Endothelial cell (in vitro differentiated cells): ENCODE results near the gene FOXI1. TPM values are rescaled to one million over a fixed set of nuclear protein-coding genes. Genes with fewer than 3 reads are reported as not detected.

Experiments
- DNase-seq: peaks from one replicate; pipeline ENCODE4 v3.0.0; 2021; ENCODE audit warnings: low spot score
- H3K27ac Mint-ChIP-seq: one replicate; pipeline ENCODE4 v1.8.0; 2021; ENCODE audit warnings: mixed read lengths, inconsistent platforms; ENCODE audit not compliant: unreplicated experiment
- H3K27me3 Mint-ChIP-seq: one replicate; pipeline ENCODE4 v1.8.0; 2021; ENCODE audit warnings: mild to moderate bottlenecking, moderate library complexity, mixed read lengths, inconsistent platforms; ENCODE audit not compliant: unreplicated experiment
- H3K36me3 Mint-ChIP-seq: one replicate; pipeline ENCODE4 v1.8.0; 2021; ENCODE audit warnings: mild to moderate bottlenecking, low read depth, mixed read lengths, inconsistent platforms; ENCODE audit not compliant: unreplicated experiment
- H3K4me1 Mint-ChIP-seq: one replicate; pipeline ENCODE4 v1.8.0; 2021; ENCODE audit warnings: mild to moderate bottlenecking, mixed read lengths, inconsistent platforms; ENCODE audit not compliant: unreplicated experiment
- H3K4me3 Mint-ChIP-seq: one replicate; pipeline ENCODE4 v1.8.0; 2021; ENCODE audit warnings: mild to moderate bottlenecking, mixed read lengths, inconsistent platforms; ENCODE audit not compliant: unreplicated experiment
- H3K9me3 Mint-ChIP-seq: one replicate; pipeline ENCODE4 v1.8.0; 2021; ENCODE audit warnings: mixed read lengths, inconsistent platforms; ENCODE audit not compliant: unreplicated experiment
- total RNA-seq: library from RNA; stranded (reverse); fragmentation: NEBNext Ultra II Directional; extraction: Animal tissue kit (Norgen Biotek cat#: 25700); gene quantifications from one replicate; pipeline ENCODE4 v1.2.1, GENCODE V29; 2021; ENCODE audit not compliant: unreplicated experiment
- TF ChIP-seq, protein P1 (sequence below): fragments of 200-600 bp; sonication (generic); IDR thresholded peaks from one replicate; pipeline ENCODE4 v1.5.0; 2021; ENCODE audit warnings: antibody characterized with exemption; ENCODE audit not compliant: unreplicated experiment

FOXI1 gene
- total RNA-seq, 1 donor from 2014 or later = 2.2 TPM

DNA sequence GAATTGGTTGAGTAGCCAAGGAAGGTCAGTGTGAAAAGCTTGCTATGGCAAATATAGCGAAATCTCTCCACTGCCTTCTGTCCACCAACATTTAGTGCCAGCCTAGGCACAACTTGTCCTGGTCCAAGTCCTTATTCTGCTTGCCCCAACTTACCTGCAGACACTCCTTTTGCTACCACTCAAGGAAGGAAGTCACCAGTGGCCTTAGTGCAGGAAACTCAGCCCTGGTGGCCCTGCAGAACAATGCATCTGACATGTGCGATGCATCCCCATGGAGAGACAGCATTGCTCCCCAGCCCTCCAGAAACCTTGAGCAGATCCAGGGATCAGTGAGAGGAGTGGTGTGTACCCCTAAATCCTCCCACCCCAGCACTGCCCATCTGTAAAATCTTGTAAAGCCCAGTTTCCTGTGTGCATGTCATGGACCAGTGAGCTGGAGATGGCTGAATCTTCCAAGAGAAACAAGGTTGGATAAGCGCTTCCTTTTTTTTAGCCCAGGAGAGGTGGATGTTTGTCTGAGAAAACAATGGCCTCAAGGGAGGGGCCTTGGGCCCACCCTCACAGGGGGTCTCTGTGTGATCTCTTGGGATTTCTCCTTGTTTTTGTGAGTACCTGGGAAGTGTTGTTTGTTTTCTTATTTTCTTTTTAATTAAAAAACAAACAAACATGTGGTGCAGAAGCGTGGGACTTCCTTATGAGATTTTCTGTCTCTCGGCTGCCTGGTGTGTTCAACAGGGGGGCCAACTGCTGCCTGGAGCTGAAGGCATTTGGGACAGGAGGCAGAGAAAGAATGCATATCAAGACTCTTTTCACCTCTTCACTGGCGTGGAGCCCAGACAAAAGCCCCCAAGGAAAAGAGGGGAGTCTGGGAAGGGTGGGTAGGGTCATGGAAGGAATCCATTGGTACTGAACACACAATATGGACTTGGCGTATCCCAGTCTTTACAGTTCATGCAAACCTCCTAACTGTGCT, 3.6 kb downstream of the FOXI1 start:
- Mint-ChIP-seq H3K4me3 (no peak overlapping the region), H3K27me3 (peaks cover 16% of the 10 kb centered on the region), H3K9me3 (no peaks in the 10 kb centered on the region), H3K4me1 (peaks cover 52% of the 10 kb centered on the region), H3K27ac (peak overlapping the region; percentile 84), H3K36me3 (peaks cover 4% of the 10 kb centered on the region)
- no peak for DNase-seq
- TF ChIP-seq, protein P1, sequence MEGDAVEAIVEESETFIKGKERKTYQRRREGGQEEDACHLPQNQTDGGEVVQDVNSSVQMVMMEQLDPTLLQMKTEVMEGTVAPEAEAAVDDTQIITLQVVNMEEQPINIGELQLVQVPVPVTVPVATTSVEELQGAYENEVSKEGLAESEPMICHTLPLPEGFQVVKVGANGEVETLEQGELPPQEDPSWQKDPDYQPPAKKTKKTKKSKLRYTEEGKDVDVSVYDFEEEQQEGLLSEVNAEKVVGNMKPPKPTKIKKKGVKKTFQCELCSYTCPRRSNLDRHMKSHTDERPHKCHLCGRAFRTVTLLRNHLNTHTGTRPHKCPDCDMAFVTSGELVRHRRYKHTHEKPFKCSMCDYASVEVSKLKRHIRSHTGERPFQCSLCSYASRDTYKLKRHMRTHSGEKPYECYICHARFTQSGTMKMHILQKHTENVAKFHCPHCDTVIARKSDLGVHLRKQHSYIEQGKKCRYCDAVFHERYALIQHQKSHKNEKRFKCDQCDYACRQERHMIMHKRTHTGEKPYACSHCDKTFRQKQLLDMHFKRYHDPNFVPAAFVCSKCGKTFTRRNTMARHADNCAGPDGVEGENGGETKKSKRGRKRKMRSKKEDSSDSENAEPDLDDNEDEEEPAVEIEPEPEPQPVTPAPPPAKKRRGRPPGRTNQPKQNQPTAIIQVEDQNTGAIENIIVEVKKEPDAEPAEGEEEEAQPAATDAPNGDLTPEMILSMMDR = no peak

DNA sequence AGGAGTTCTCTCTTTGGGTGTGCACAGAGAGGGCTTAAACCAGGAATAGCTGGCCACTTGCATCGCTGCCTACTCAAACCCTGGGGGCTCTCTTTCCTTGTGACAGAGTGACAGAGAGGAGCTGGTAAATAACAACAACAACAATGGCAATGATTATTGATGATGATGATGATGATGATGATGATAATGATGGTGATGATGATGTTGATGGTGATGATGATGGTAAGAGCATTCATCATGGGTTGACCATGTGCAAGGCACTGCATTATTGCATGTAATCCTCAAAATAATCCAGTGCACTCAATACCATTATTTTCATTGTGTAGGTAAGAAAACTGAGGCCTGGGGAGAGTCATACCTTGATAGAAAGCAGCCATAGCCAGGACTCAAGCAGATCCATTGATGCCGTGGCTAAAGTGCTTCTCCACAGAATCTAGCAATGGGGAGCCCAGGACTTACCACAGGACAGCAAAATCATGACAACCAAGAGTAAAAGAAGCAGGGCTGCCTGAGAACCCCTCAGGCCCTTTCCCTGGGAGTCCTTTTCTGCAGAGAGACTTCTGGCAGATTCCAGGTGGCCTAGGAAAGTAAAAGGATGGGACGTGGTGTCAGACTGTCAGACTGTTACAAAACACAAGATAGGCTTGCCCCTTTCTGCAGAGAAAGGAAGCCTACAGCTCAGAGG, 4.8 kb downstream of the FOXI1 start:
- TF ChIP-seq, protein P1 = no peak
- Mint-ChIP-seq H3K27me3 (peaks cover 18% of the 10 kb centered on the region), H3K4me1 (peaks cover 47% of the 10 kb centered on the region), H3K9me3 (peaks cover 7% of the 10 kb centered on the region), H3K36me3 (peaks cover 15% of the 10 kb centered on the region), H3K4me3 (no peak overlapping the region), H3K27ac (no peak overlapping the region)
- no peak for DNase-seq

DNA sequence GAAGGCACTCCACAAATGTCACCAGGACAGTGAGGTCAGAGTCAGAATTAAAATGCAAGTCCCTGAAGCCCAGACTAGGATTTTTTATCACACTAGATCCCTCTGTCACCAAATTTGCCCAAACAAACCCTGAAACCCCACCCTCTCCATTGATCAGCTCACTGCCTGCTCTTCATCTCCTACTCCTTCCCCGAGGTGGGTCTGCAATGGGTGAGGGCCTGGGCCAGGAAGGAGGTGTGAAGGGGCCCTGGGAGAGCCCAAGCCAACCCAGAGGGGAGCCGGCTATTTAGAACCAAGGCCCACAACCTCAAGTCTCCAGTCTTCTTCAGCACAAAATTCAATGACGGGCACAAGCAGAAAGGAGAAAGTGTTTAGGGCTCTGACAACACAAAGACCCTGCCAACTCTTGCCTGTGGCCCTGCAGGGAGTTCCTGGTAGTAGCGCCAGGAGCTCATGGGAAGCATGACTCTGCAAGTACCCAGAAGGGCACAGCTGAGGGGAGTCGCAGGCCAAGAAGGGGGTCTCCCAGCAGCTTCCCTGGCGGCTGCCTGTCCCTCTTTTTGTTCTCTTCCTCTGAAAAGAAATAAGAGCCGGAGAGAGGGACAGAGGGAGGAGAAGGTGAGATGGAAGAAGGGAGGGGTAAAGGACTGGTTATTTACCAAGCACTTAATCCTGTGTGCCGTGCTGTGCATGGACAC, 5.5 kb downstream of the FOXI1 start:
- no peak for DNase-seq
- Mint-ChIP-seq H3K4me1 (peaks cover 46% of the 10 kb centered on the region), H3K36me3 (peaks cover 15% of the 10 kb centered on the region), H3K4me3 (no peak overlapping the region), H3K27ac (no peak overlapping the region), H3K27me3 (peaks cover 18% of the 10 kb centered on the region), H3K9me3 (peaks cover 7% of the 10 kb centered on the region)
- TF ChIP-seq, protein P1 = no peak

DNA sequence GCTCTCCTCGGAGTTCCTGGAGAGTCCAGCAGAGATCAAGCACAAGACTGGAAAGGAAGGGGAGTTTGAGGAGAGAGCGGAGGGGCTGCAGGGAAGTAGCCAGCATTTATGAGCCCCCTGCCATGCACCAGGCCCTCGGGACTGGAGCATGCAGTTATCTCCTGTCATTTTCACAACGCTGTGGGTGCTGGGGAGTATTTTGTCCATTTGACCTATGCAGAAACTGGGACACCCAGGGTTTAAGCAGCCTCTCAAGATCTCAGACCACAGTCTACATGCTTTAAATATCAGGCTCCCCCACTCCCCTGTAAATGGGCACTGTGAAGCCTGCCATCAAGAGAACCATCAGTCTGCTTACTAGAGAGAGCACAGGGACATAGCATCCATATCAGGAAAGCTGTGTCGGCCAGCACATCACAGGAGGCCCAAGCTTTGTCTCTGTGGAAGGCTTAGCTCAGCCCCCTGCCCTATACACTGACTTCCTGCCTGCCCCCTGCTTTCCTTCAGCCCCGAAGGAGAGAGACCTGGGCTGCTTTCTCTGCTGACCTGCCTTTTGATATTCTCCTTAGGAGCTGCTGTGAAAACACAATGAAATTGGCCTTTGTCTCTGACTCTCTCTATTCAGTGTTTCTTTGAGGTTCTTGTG, 7.3 kb downstream of the FOXI1 start:
- Mint-ChIP-seq H3K4me1 (peaks cover 32% of the 10 kb centered on the region), H3K27me3 (peaks cover 13% of the 10 kb centered on the region), H3K4me3 (peak overlapping the region; percentile 12), H3K36me3 (peaks cover 12% of the 10 kb centered on the region), H3K27ac (peak overlapping the region; percentile 88), H3K9me3 (peaks cover 7% of the 10 kb centered on the region)
- DNase-seq = no peak
- TF ChIP-seq, protein P1 = no peak
